ENCODE data around the gene HDGFL2.

HDGFL2 gene

DNA sequence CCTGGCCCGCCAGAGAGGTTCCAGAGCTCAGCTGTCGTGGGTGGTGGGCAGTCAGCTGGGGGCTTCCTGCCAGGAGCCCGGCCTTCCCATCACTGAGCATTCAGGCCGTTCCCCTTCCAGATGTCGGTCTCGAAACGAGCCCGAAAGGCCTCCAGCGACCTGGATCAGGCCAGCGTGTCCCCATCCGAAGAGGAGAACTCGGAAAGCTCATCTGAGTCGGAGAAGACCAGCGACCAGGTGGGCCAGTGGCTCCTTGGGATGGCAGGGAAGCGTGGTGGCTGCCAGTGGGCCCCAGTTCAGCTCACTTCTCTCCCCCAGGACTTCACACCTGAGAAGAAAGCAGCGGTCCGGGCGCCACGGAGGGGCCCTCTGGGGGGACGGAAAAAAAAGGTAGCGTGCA is 19.3 kb downstream of the HDGFL2 start:
- no peak overlapping the region for H3K27ac ChIP-seq (ENCODE audit: low read depth, low read length)
- peaks cover 5 to 68% of the 10 kb centered on the region in 2 donors for H3K36me3 ChIP-seq (ENCODE audit: control insufficient read depth in 1 of 2, insufficient read depth in 2 of 2, low read length in 2 of 2)
- no peaks in the 10 kb centered on the region for H3K27me3 ChIP-seq (ENCODE audit: control insufficient read depth in 1 of 2, insufficient read depth in 2 of 2, low read length in 2 of 2)
- no peak overlapping the region for H3K9ac ChIP-seq (ENCODE audit: low read depth in 1 of 2, low read length in 2 of 2)
- no peaks in the 10 kb centered on the region for H3K4me1 ChIP-seq (ENCODE audit: control insufficient read depth in 1 of 2, insufficient read depth in 2 of 2, low read length in 2 of 2)
- H3K9me3 ChIP-seq (ENCODE audit: control insufficient read depth in 1 of 2, low read length in 2 of 2) = no peaks in the 10 kb centered on the region
- H3K4me3 ChIP-seq (ENCODE audit: low read depth in 1 of 2, low read length in 2 of 2) = no peak overlapping the region

GRCh38 chr19:4492337-4493103 is 20.4 kb downstream of the HDGFL2 start:
- no peaks in the 10 kb centered on the region for H3K27me3 ChIP-seq (ENCODE audit: control insufficient read depth in 1 of 2, insufficient read depth in 2 of 2, low read length in 2 of 2)
- H3K36me3 ChIP-seq (ENCODE audit: control insufficient read depth in 1 of 2, insufficient read depth in 2 of 2, low read length in 2 of 2) = peaks cover 5 to 67% of the 10 kb centered on the region in 2 donors
- no peaks in the 10 kb centered on the region for H3K4me1 ChIP-seq (ENCODE audit: control insufficient read depth in 1 of 2, insufficient read depth in 2 of 2, low read length in 2 of 2)
- H3K9ac ChIP-seq (ENCODE audit: low read depth in 1 of 2, low read length in 2 of 2) = peak overlapping the region in 1 of 2 donors; percentile 8
- no peaks in the 10 kb centered on the region for H3K9me3 ChIP-seq (ENCODE audit: control insufficient read depth in 1 of 2, low read length in 2 of 2)
- H3K4me3 ChIP-seq (ENCODE audit: low read depth in 1 of 2, low read length in 2 of 2) = no peak overlapping the region
- no peak overlapping the region for H3K27ac ChIP-seq (ENCODE audit: low read depth, low read length)

GRCh38 chr19:4493104-4493928 is 21.2 kb downstream of the HDGFL2 start:
- Histone ChIP-seq H3K9me3 (ENCODE audit: control insufficient read depth in 1 of 2, low read length in 2 of 2) (no peaks in the 10 kb centered on the region), H3K27me3 (ENCODE audit: control insufficient read depth in 1 of 2, insufficient read depth in 2 of 2, low read length in 2 of 2) (no peaks in the 10 kb centered on the region), H3K36me3 (ENCODE audit: control insufficient read depth in 1 of 2, insufficient read depth in 2 of 2, low read length in 2 of 2) (peaks cover 8 to 69% of the 10 kb centered on the region in 2 donors), H3K4me1 (ENCODE audit: control insufficient read depth in 1 of 2, insufficient read depth in 2 of 2, low read length in 2 of 2) (no peaks in the 10 kb centered on the region), H3K9ac (ENCODE audit: low read depth in 1 of 2, low read length in 2 of 2) (no peak overlapping the region), H3K4me3 (ENCODE audit: low read depth in 1 of 2, low read length in 2 of 2) (no peak overlapping the region), H3K27ac (ENCODE audit: low read depth, low read length) (no peak overlapping the region)

DNA sequence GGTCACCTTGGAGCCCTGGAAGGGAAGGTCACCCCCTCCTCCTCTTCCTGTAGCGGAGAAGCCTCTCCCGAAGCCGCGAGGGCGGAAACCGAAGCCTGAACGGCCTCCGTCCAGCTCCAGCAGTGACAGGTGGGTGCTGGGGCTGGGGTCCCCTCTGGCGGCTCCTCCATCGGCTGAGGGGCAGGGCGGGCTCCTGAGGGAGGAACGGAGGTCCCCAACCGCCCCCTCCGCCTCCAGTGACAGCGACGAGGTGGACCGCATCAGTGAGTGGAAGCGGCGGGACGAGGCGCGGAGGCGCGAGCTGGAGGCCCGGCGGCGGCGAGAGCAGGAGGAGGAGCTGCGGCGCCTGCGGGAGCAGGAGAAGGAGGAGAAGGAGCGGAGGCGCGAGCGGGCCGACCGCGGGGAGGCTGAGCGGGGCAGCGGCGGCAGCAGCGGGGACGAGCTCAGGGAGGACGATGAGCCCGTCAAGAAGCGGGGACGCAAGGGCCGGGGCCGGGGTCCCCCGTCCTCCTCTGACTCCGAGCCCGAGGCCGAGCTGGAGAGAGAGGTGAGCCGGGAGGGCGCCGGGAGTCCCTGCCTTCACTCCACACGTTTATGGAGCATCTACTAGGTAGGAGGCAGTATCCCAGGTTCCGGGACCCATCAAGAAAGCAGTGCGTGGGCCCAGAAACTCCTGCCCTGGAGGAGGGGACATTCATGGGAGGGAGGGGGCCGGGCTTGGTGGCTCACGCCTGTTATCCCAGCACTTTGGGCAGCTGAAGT is 22.0 kb downstream of the HDGFL2 start:
- H3K36me3 ChIP-seq (ENCODE audit: control insufficient read depth in 1 of 2, insufficient read depth in 2 of 2, low read length in 2 of 2) = peaks cover 9 to 69% of the 10 kb centered on the region in 2 donors
- no peaks in the 10 kb centered on the region for H3K9me3 ChIP-seq (ENCODE audit: control insufficient read depth in 1 of 2, low read length in 2 of 2)
- H3K27me3 ChIP-seq (ENCODE audit: control insufficient read depth in 1 of 2, insufficient read depth in 2 of 2, low read length in 2 of 2) = no peaks in the 10 kb centered on the region
- no peak overlapping the region for H3K4me3 ChIP-seq (ENCODE audit: low read depth in 1 of 2, low read length in 2 of 2)
- no peak overlapping the region for H3K9ac ChIP-seq (ENCODE audit: low read depth in 1 of 2, low read length in 2 of 2)
- no peaks in the 10 kb centered on the region for H3K4me1 ChIP-seq (ENCODE audit: control insufficient read depth in 1 of 2, insufficient read depth in 2 of 2, low read length in 2 of 2)
- H3K27ac ChIP-seq (ENCODE audit: low read depth, low read length) = no peak overlapping the region

DNA sequence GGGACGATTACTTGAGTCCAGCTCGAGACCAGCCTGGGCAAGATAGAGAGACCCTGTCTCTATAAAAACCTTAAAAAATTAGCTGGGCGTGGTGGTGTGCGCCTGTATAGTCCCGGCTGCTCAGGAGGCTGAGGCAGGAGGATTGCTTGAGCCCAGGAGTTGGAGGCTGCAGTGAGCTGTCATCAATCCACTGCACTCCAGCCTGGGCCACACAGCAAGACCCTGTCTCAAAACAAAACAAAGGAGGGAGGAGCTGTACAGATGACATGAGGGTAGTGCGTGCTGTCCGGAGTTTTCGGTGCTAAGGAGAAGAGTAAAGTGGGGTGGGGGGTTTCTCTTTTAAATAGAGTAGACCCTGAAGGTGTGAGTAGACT is 22.6 kb downstream of the HDGFL2 start:
- H3K27ac ChIP-seq (ENCODE audit: low read depth, low read length) = no peak overlapping the region
- H3K9ac ChIP-seq (ENCODE audit: low read depth in 1 of 2, low read length in 2 of 2) = no peak overlapping the region
- no peaks in the 10 kb centered on the region for H3K27me3 ChIP-seq (ENCODE audit: control insufficient read depth in 1 of 2, insufficient read depth in 2 of 2, low read length in 2 of 2)
- no peak overlapping the region for H3K4me3 ChIP-seq (ENCODE audit: low read depth in 1 of 2, low read length in 2 of 2)
- no peaks in the 10 kb centered on the region for H3K9me3 ChIP-seq (ENCODE audit: control insufficient read depth in 1 of 2, low read length in 2 of 2)
- no peaks in the 10 kb centered on the region for H3K4me1 ChIP-seq (ENCODE audit: control insufficient read depth in 1 of 2, insufficient read depth in 2 of 2, low read length in 2 of 2)
- peaks cover 9 to 67% of the 10 kb centered on the region in 2 donors for H3K36me3 ChIP-seq (ENCODE audit: control insufficient read depth in 1 of 2, insufficient read depth in 2 of 2, low read length in 2 of 2)

GRCh38 chr19:4495471-4495870 is 23.4 kb downstream of the HDGFL2 start:
- Histone ChIP-seq H3K27ac (ENCODE audit: low read depth, low read length) (no peak overlapping the region), H3K36me3 (ENCODE audit: control insufficient read depth in 1 of 2, insufficient read depth in 2 of 2, low read length in 2 of 2) (peaks cover 9 to 59% of the 10 kb centered on the region in 2 donors)

GRCh38 chr19:4496304-4496703 is 24.2 kb downstream of the HDGFL2 start:
- Histone ChIP-seq H3K9me3 (ENCODE audit: control insufficient read depth in 1 of 2, low read length in 2 of 2) (no peaks in the 10 kb centered on the region), H3K27ac (ENCODE audit: low read depth, low read length) (no peak overlapping the region), H3K4me1 (ENCODE audit: control insufficient read depth in 1 of 2, insufficient read depth in 2 of 2, low read length in 2 of 2) (no peaks in the 10 kb centered on the region), H3K36me3 (ENCODE audit: control insufficient read depth in 1 of 2, insufficient read depth in 2 of 2, low read length in 2 of 2) (peaks cover 9 to 65% of the 10 kb centered on the region in 2 donors), H3K4me3 (ENCODE audit: low read depth in 1 of 2, low read length in 2 of 2) (no peak overlapping the region), H3K9ac (ENCODE audit: low read depth in 1 of 2, low read length in 2 of 2) (no peak overlapping the region), H3K27me3 (ENCODE audit: control insufficient read depth in 1 of 2, insufficient read depth in 2 of 2, low read length in 2 of 2) (no peaks in the 10 kb centered on the region)

More at GRCh38 chr19:4495471-4495870, 23.4 kb downstream of the HDGFL2 start:
- Histone ChIP-seq H3K9ac (ENCODE audit: low read depth in 1 of 2, low read length in 2 of 2) (no peak overlapping the region), H3K9me3 (ENCODE audit: control insufficient read depth in 1 of 2, low read length in 2 of 2) (no peaks in the 10 kb centered on the region), H3K4me1 (ENCODE audit: control insufficient read depth in 1 of 2, insufficient read depth in 2 of 2, low read length in 2 of 2) (no peaks in the 10 kb centered on the region), H3K4me3 (ENCODE audit: low read depth in 1 of 2, low read length in 2 of 2) (no peak overlapping the region), H3K27me3 (ENCODE audit: control insufficient read depth in 1 of 2, insufficient read depth in 2 of 2, low read length in 2 of 2) (no peaks in the 10 kb centered on the region)

DNA sequence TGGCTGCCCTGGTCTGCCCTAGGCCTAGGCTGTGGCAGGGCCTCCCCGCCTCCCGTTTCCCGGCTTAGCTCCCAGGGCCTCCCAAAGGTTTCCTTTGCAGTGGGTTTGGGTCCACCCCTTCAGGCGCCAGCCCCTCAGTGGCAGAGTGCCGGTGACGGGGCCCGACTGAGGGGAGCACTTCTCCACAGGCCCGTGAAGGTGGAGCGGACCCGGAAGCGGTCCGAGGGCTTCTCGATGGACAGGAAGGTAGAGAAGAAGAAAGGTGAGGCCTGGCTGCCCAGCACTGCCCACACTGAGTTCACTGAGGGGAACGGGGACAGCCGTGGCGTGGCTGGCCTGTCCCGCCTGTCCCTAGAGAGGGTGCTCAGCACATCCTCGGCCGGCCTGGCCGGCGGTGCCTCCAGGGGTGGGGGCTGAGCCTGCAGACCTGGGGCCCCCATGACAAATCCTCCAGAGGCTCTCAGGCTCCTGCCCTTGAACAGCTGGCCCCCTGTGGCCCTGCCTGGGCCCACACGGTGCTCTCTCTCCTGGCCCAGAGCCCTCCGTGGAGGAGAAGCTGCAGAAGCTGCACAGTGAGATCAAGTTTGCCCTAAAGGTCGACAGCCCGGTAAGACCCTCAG is 25.8 kb downstream of the HDGFL2 start:
- peaks cover 9 to 63% of the 10 kb centered on the region in 2 donors for H3K36me3 ChIP-seq (ENCODE audit: control insufficient read depth in 1 of 2, insufficient read depth in 2 of 2, low read length in 2 of 2)
- H3K27me3 ChIP-seq (ENCODE audit: control insufficient read depth in 1 of 2, insufficient read depth in 2 of 2, low read length in 2 of 2) = no peaks in the 10 kb centered on the region

DNA sequence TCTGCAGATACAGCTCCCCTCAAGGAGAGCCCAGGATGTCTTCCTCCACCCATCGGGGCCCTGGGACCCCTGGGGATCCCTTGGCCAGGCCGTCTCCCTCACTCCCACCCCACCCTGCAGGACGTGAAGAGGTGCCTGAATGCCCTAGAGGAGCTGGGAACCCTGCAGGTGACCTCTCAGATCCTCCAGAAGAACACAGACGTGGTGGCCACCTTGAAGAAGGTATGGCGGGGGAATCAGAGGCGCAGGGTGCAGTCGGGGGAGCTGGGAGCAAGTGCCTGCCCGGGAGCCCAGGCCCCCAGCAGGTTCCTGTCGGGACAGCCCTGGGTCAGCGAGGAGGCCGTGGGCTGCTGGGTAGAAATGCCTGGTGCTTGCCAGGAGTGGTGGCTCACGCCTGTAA is 26.6 kb downstream of the HDGFL2 start:
- peaks cover 9 to 55% of the 10 kb centered on the region in 2 donors for H3K36me3 ChIP-seq (ENCODE audit: control insufficient read depth in 1 of 2, insufficient read depth in 2 of 2, low read length in 2 of 2)
- H3K4me3 ChIP-seq (ENCODE audit: low read depth in 1 of 2, low read length in 2 of 2) = no peak overlapping the region
- no peaks in the 10 kb centered on the region for H3K4me1 ChIP-seq (ENCODE audit: control insufficient read depth in 1 of 2, insufficient read depth in 2 of 2, low read length in 2 of 2)
- H3K27me3 ChIP-seq (ENCODE audit: control insufficient read depth in 1 of 2, insufficient read depth in 2 of 2, low read length in 2 of 2) = no peaks in the 10 kb centered on the region
- H3K27ac ChIP-seq (ENCODE audit: low read depth, low read length) = no peak overlapping the region
- no peak overlapping the region for H3K9ac ChIP-seq (ENCODE audit: low read depth in 1 of 2, low read length in 2 of 2)
- H3K9me3 ChIP-seq (ENCODE audit: control insufficient read depth in 1 of 2, low read length in 2 of 2) = no peaks in the 10 kb centered on the region

More for the DNA sequence above, 25.8 kb downstream of the HDGFL2 start:
- Histone ChIP-seq H3K4me3 (ENCODE audit: low read depth in 1 of 2, low read length in 2 of 2) (no peak overlapping the region), H3K9ac (ENCODE audit: low read depth in 1 of 2, low read length in 2 of 2) (no peak overlapping the region), H3K27ac (ENCODE audit: low read depth, low read length) (no peak overlapping the region), H3K4me1 (ENCODE audit: control insufficient read depth in 1 of 2, insufficient read depth in 2 of 2, low read length in 2 of 2) (no peaks in the 10 kb centered on the region), H3K9me3 (ENCODE audit: control insufficient read depth in 1 of 2, low read length in 2 of 2) (no peaks in the 10 kb centered on the region)

All from duodenal mucosa (tissue), 2 donors.